ENCODE results near the gene GRIK2. TPM values are rescaled to one million over a fixed set of nuclear protein-coding genes. Genes with fewer than 3 reads are reported as not detected.

Gene GRIK2
- total and polyA plus RNA-seq, 7 donors, result 0.03 to 2.9 (median 0.53) TPM; not detected in 1

GRCh38 chr6:101429845-101430244 is 36.3 kb downstream of the GRIK2 start:
- intact Hi-C loops (cut with DNase I), result no loop called here
- no peaks in the 10 kb centered on the region for H3K36me3 ChIP-seq (ENCODE audit: insufficient read depth in 1 of 2, low read depth in 1 of 2)
- no peak overlapping the region for H3K4me3 ChIP-seq
- no peaks in the 10 kb centered on the region for H3K4me1 ChIP-seq
- no peak for DNase-seq
- TF ChIP-seq, protein P1, sequence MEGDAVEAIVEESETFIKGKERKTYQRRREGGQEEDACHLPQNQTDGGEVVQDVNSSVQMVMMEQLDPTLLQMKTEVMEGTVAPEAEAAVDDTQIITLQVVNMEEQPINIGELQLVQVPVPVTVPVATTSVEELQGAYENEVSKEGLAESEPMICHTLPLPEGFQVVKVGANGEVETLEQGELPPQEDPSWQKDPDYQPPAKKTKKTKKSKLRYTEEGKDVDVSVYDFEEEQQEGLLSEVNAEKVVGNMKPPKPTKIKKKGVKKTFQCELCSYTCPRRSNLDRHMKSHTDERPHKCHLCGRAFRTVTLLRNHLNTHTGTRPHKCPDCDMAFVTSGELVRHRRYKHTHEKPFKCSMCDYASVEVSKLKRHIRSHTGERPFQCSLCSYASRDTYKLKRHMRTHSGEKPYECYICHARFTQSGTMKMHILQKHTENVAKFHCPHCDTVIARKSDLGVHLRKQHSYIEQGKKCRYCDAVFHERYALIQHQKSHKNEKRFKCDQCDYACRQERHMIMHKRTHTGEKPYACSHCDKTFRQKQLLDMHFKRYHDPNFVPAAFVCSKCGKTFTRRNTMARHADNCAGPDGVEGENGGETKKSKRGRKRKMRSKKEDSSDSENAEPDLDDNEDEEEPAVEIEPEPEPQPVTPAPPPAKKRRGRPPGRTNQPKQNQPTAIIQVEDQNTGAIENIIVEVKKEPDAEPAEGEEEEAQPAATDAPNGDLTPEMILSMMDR (IDR thresholded peaks at IDR 0.05), result no peak
- H3K9me3 ChIP-seq, result no peaks in the 10 kb centered on the region
- H3K27ac ChIP-seq, result no peak overlapping the region
- ATAC-seq, result no peak
- WGBS, 3 donors, result 22 to 43% (median 32%) methylated on average over 5 of the region's 5 CpGs
- no peaks in the 10 kb centered on the region for H3K27me3 ChIP-seq (ENCODE audit: insufficient read depth in 3 of 3, low read length in 2 of 3)

DNA sequence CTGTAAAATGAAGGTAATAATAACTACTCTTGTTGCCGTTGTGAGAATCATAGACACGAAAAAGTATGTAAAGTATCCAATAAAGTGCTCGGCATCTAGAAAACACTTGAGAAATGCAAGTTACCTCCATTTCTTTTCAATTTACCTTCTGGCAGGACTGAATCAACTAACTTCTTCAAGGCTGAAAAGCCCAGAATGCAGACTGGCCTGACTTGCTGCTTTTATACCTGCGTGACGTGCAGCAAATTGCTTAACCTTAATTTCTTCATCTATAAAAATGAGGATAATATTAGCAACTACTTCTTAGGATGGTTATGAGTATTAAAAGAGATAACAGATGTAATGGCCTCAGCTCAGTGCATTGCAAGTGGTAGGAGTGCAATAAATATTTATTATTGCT is 39.6 kb downstream of the GRIK2 start:
- H3K9me3 ChIP-seq, result no peaks in the 10 kb centered on the region
- TF ChIP-seq, protein P1 (IDR thresholded peaks at IDR 0.05), result no peak
- no peak for ATAC-seq
- intact Hi-C loops (cut with DNase I), result no loop called here
- no peaks in the 10 kb centered on the region for H3K27me3 ChIP-seq (ENCODE audit: insufficient read depth in 3 of 3, low read length in 2 of 3)
- DNase-seq, result no peak
- no peaks in the 10 kb centered on the region for H3K4me1 ChIP-seq
- H3K4me3 ChIP-seq, result no peak overlapping the region
- H3K36me3 ChIP-seq (ENCODE audit: insufficient read depth in 1 of 2, low read depth in 1 of 2), result no peaks in the 10 kb centered on the region
- H3K27ac ChIP-seq, result no peak overlapping the region
- 81 to 89% (median 83%) methylated on average over 5 of the region's 5 CpGs for WGBS, 3 donors

- no peak overlapping the region for H3K27ac ChIP-seq
- H3K36me3 ChIP-seq (ENCODE audit: insufficient read depth in 1 of 2, low read depth in 1 of 2), result no peaks in the 10 kb centered on the region
- intact Hi-C loops (cut with DNase I), result no loop called here
- TF ChIP-seq, protein P1 (IDR thresholded peaks at IDR 0.05), result no peak
- WGBS, 3 donors, result 17 to 30% (median 18%) methylated on average over 2 of the region's 2 CpGs
- no peak overlapping the region for H3K4me3 ChIP-seq
- no peaks in the 10 kb centered on the region for H3K27me3 ChIP-seq (ENCODE audit: insufficient read depth in 3 of 3, low read length in 2 of 3)
- DNase-seq (no peak), ATAC-seq (no peak)
- no peaks in the 10 kb centered on the region for H3K4me1 ChIP-seq
- no peaks in the 10 kb centered on the region for H3K9me3 ChIP-seq
Measured at GRCh38 chr6:101434601-101435000, 41.1 kb downstream of the GRIK2 start.

- H3K36me3 ChIP-seq (ENCODE audit: insufficient read depth in 1 of 2, low read depth in 1 of 2), result no peaks in the 10 kb centered on the region
- intact Hi-C loops (cut with DNase I), result no loop called here
- TF ChIP-seq, protein P1 (IDR thresholded peaks at IDR 0.05), result no peak
- no peak overlapping the region for H3K4me3 ChIP-seq
- no peaks in the 10 kb centered on the region for H3K4me1 ChIP-seq
- no peaks in the 10 kb centered on the region for H3K9me3 ChIP-seq
- no peak for DNase-seq
- no peak for ATAC-seq
- WGBS, 3 donors, result 37 to 54% (median 50%) methylated on average over 1 of the region's 1 CpG
- no peaks in the 10 kb centered on the region for H3K27me3 ChIP-seq (ENCODE audit: insufficient read depth in 3 of 3, low read length in 2 of 3)
- no peak overlapping the region for H3K27ac ChIP-seq
Measured at GRCh38 chr6:101435038-101435437, 41.5 kb downstream of the GRIK2 start.

DNA sequence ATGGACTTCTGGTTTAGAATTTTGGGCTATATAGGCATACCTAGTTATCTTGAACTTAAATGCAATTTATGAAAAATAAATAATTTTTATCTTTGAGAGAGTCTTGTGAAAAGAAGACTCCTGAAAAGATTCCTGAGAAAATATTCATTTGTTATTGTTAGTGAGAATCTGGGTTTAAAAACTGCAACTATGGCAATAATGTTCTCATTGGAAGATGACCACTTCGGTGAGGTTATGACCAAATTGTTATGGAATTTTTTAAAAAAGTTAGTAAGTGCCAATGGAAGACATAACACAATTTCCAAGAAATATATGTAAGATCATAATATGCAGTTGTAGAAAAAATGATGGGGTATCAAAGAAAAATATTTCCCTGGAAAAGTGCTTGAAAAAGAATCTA is 46.3 kb downstream of the GRIK2 start:
- H3K27ac ChIP-seq, result no peak overlapping the region
- ATAC-seq (no peak), DNase-seq (no peak)
- H3K9me3 ChIP-seq, result no peaks in the 10 kb centered on the region
- H3K4me3 ChIP-seq, result no peak overlapping the region
- TF ChIP-seq, protein P1 (IDR thresholded peaks at IDR 0.05), result no peak
- no peaks in the 10 kb centered on the region for H3K36me3 ChIP-seq (ENCODE audit: insufficient read depth in 1 of 2, low read depth in 1 of 2)
- no peaks in the 10 kb centered on the region for H3K4me1 ChIP-seq
- H3K27me3 ChIP-seq (ENCODE audit: insufficient read depth in 3 of 3, low read length in 2 of 3), result no peaks in the 10 kb centered on the region
- WGBS, 3 donors, result 73 to 83% (median 77%) methylated on average over 1 of the region's 1 CpG
- intact Hi-C loops (cut with DNase I), result no loop called here

Data from psoas muscle (tissue), 8 donors.